K562 (cell line): ENCODE measurements around the gene ACTRT3. TPM values are rescaled to one million over a fixed set of nuclear protein-coding genes. Genes with fewer than 3 reads are reported as not detected.

Source experiments
- BCLAF1 ChIP-seq, 2 experiments: fragments of 450-650 bp in 1 of 2; IDR thresholded peaks; 2 replicates each; pipeline ENCODE4 v1.6.1; 2011 to 2017; ENCODE audit warnings: low read depth in 2 of 2, antibody characterized with exemption in 1 of 2, borderline replicate concordance in 1 of 2, low read length in 1 of 2, mild to moderate bottlenecking in 1 of 2, mixed read lengths in 1 of 2; ENCODE audit not compliant: control insufficient read depth in 1 of 2
- DPF2 ChIP-seq: fragments of 450-650 bp; IDR thresholded peaks from 2 replicates; pipeline ENCODE4 v1.6.1; 2016
- FOXJ2 ChIP-seq: fragments of 200-800 bp; sonication (Bioruptor generic); IDR thresholded peaks from 2 replicates; pipeline ENCODE4 v1.6.1; 2016; ENCODE audit warnings: missing genetic modification characterization, missing compliant biosample characterization
- HMGXB4 ChIP-seq: sonication (generic); formaldehyde crosslinking; IDR thresholded peaks from 2 replicates; pipeline ENCODE4 v1.8.1; 2023; ENCODE audit warnings: mild to moderate bottlenecking, missing genetic modification reagents
- LEF1 ChIP-seq: fragments of 450-650 bp; IDR thresholded peaks from 2 replicates; pipeline ENCODE4 v1.6.1; 2016; ENCODE audit warnings: mild to moderate bottlenecking
- MLLT1 ChIP-seq, 2 experiments: fragments of 450-650 bp; IDR thresholded peaks; 2 replicates each; pipeline ENCODE4 v1.6.1; 2016
- NKRF ChIP-seq: fragments of 450-650 bp; IDR thresholded peaks from 2 replicates; pipeline ENCODE4 v1.6.1; 2016; ENCODE audit warnings: borderline replicate concordance
- PCBP1 ChIP-seq: fragments of 200-400 bp; formaldehyde crosslinking; IDR thresholded peaks from 2 replicates; pipeline ENCODE4 v1.6.1; 2018; ENCODE audit warnings: mild to moderate bottlenecking, low read depth, low read length; ENCODE audit not compliant: poor library complexity, severe bottlenecking
- SAFB2 ChIP-seq: fragments of 200-400 bp; formaldehyde crosslinking; IDR thresholded peaks from 2 replicates; pipeline ENCODE4 v1.6.1; 2018; ENCODE audit warnings: borderline replicate concordance, low read length, low read depth, moderate library complexity; ENCODE audit not compliant: severe bottlenecking
- SPI1 ChIP-seq: IDR thresholded peaks from 2 replicates; pipeline ENCODE4 v1.6.1; 2011; ENCODE audit warnings: low read depth, low read length, control low read depth, borderline replicate concordance
- STAT6 ChIP-seq: sonication (generic); formaldehyde crosslinking; IDR thresholded peaks from 2 replicates; pipeline ENCODE4 v1.8.1; 2023; ENCODE audit warnings: mild to moderate bottlenecking, missing genetic modification reagents
- TGIF2 ChIP-seq: sonication (generic); formaldehyde crosslinking; IDR thresholded peaks from 2 replicates; pipeline ENCODE4 v1.8.1; 2022; ENCODE audit warnings: mild to moderate bottlenecking, missing genetic modification reagents, moderate library complexity
- ZNF280B ChIP-seq: fragments of 250-450 bp; sonication (Bioruptor Pico); IDR thresholded peaks from 2 replicates; pipeline ENCODE4 v1.5.1; 2021; ENCODE audit warnings: mild to moderate bottlenecking
- polyA plus RNA-seq, 8 experiments: library from polyadenylated mRNA; depleted of rRNA in 4 of 8; stranded (reverse) in 5 of 8; unstranded in 3 of 8; fragments of >200 nt; fragmentation: Nextera tagmentation in 2 of 8; fragmentation: Illumina TruSeq in 1 of 8; extraction: Ambion mirVana in 2 of 8; extraction: Trizol in 1 of 8; gene quantifications; 2 replicates each; pipeline versions ENCODE4 v1.2.1 to v1.2.3, GENCODE V29; 2011 to 2014; ENCODE audit warnings: inconsistent platforms in 1 of 8, missing spikeins in 1 of 8
- total RNA-seq, 7 experiments: library from RNA; depleted of rRNA in 6 of 7; stranded (reverse); fragments of >200 nt in 6 of 7; fragmentation: Illumina TruSeq in 2 of 7; extraction: Trizol in 2 of 7; gene quantifications; 2 replicates each; pipeline versions ENCODE4 v1.2.1 to v1.2.3, GENCODE V29; 2011 to 2021; ENCODE audit warnings: low replicate concordance in 1 of 7

Gene ACTRT3
- total and polyA plus RNA-seq, 9 of the 15 experiments (the other 6 are each of a cell fraction or from before 2014, with no cell fraction given): 0.06 to 0.11 (median 0.07) TPM; not detected in 5

GRCh38 chr3:169764312-169764881 is 5.0 kb downstream of the ACTRT3 start (continued):
- TF ChIP-seq STAT6 (CRISPR knock-in tag) (0 out of 2 replicates have a peak, but pooled peaks have one; percentile 30), TGIF2 (CRISPR knock-in tag) (peak; percentile 76; the same call in 1 of the 2 replicates), NKRF (0 out of 2 replicates have a peak, but pooled peaks have one; percentile 57), BCLAF1 (IDR thresholded peaks at IDR 0.05; ENCODE audit: borderline replicate concordance in 1 of 2, control insufficient read depth in 1 of 2, low read depth in 2 of 2, low read length in 1 of 2) (no peak), HMGXB4 (CRISPR knock-in tag) (0 out of 2 replicates have a peak, but pooled peaks have one; percentile 61), FOXJ2 (tag) (0 out of 2 replicates have a peak, but pooled peaks have one; percentile 25), SPI1 (peak; percentile 82), SAFB2 (no peak), MLLT1 (IDR thresholded peaks at IDR 0.05) (peak; percentile 8 to 18; a peak in 1 of 4 replicates), DPF2 (0 out of 2 replicates have a peak, but pooled peaks have one; percentile 32), LEF1 (no peak), ZNF280B (CRISPR knock-in tag) (no peak), PCBP1 (peak; percentile 85)
